T-cell (primary cell): ENCODE measurements around the gene SNRPA. TPM values are rescaled to one million over a fixed set of nuclear protein-coding genes. Genes with fewer than 3 reads are reported as not detected.
"Not testable (repeated sequence)": the region's sequence is repeated elsewhere in the genome, so short reads cannot be mapped to it uniquely, and the experiment has no call there.

Experiments used
- ATAC-seq, 4 experiments: fragments of 200-7000 bp in 3 of 4; fragments of 150-1000 bp in 1 of 4; cut with Tn5 transposase; replicated peaks in 1 of 4; 1 replicate in 3 of 4; 2 replicates in 1 of 4; pipeline ENCODE4 v1.10.0; 2021; ENCODE audit warnings: moderate library complexity in 3 of 4, mild to moderate bottlenecking in 2 of 4, moderate number of reproducible peaks in 1 of 4
- CTCF ChIA-PET, 2 donors: fragments of 300-600 bp; sonication (Branson Sonifier 250); formaldehyde crosslinking; loops; one replicate each; lab custom pipeline; 2022; ENCODE audit warnings: antibody characterized with exemption in 2 of 2; lab: Charles Lee
- POLR2A ChIA-PET, 2 donors: fragments of 300-600 bp; sonication (Branson Sonifier 250); formaldehyde crosslinking; loops; one replicate each; lab custom pipeline; 2022; ENCODE audit warnings: antibody characterized with exemption in 2 of 2; lab: Charles Lee
- DNase-seq, 35 experiments: peaks; one replicate each; pipeline versions ENCODE4 v3.0.0 to v3.0.0-alpha.2; 2013 to 2023
- H3K27ac ChIP-seq: one replicate; pipeline ENCODE4 v1.5.1; 2013; ENCODE audit warnings: low read length
- H3K27me3 ChIP-seq, 2 experiments: replicated peaks in 1 of 2; 1 replicate in 1 of 2; 2 replicates in 1 of 2; pipeline versions ENCODE4 v1.6.1 to v1.7.0; 2013; ENCODE audit warnings: low read length in 1 of 2, mixed read lengths in 1 of 2; ENCODE audit not compliant: control insufficient read depth in 2 of 2, insufficient read depth in 2 of 2; ENCODE audit errors: extremely low read depth in 1 of 2
- H3K36me3 ChIP-seq, 2 donors: 1 replicate in 1 of 2; 2 replicates in 1 of 2; pipeline versions ENCODE4 v1.6.1 to v1.7.0; 2013; ENCODE audit warnings: low read length in 1 of 2; ENCODE audit not compliant: control insufficient read depth in 2 of 2, insufficient read depth in 1 of 2; ENCODE audit errors: extremely low read depth in 1 of 2
- H3K4me1 ChIP-seq, 2 experiments: 1 replicate in 1 of 2; 2 replicates in 1 of 2; pipeline versions ENCODE4 v1.6.1 to v1.7.0; 2013; ENCODE audit warnings: low read length in 2 of 2, mixed read lengths in 1 of 2; ENCODE audit not compliant: insufficient read depth in 2 of 2, control insufficient read depth in 1 of 2; ENCODE audit errors: extremely low read depth in 1 of 2
- H3K4me3 ChIP-seq, 2 donors: 1 replicate in 1 of 2; 2 replicates in 1 of 2; pipeline versions ENCODE4 v1.5.1 to v1.7.0; 2013; ENCODE audit warnings: mild to moderate bottlenecking in 2 of 2, low read length in 1 of 2, moderate library complexity in 1 of 2; ENCODE audit not compliant: control insufficient read depth in 1 of 2; ENCODE audit errors: extremely low read depth in 1 of 2
- H3K9me3 ChIP-seq: 2 replicates; pipeline ENCODE4 v1.7.0; 2013
- H3K27ac Mint-ChIP-seq, 2 donors: one replicate each; pipeline ENCODE4 v1.8.0; 2020 to 2021; ENCODE audit warnings: mild to moderate bottlenecking in 2 of 2, mixed read lengths in 2 of 2
- H3K27me3 Mint-ChIP-seq, 2 donors: one replicate each; pipeline ENCODE4 v1.8.0; 2021 to 2022; ENCODE audit warnings: mixed read lengths in 2 of 2
- H3K36me3 Mint-ChIP-seq: one replicate; pipeline ENCODE4 v1.8.0; 2021; ENCODE audit warnings: mixed read lengths
- H3K4me1 Mint-ChIP-seq, 3 donors: one replicate each; pipeline ENCODE4 v1.8.0; 2020 to 2022; ENCODE audit warnings: mixed read lengths in 3 of 3, mild to moderate bottlenecking in 1 of 3
- H3K4me3 Mint-ChIP-seq, 3 donors: one replicate each; pipeline ENCODE4 v1.8.0; 2020 to 2022; ENCODE audit warnings: mild to moderate bottlenecking in 3 of 3, mixed read lengths in 3 of 3, moderate library complexity in 3 of 3
- H3K9me3 Mint-ChIP-seq, 3 donors: one replicate each; pipeline ENCODE4 v1.8.0; 2020 to 2022; ENCODE audit warnings: mixed read lengths in 3 of 3
- WGBS: methylation state at CpG from one replicate; pipeline ENCODE4 v1.1.5; 2013; ENCODE audit warnings: missing lambda C conversion rate; ENCODE audit not compliant: insufficient coverage; 5-methylcytosine and 5-hydroxymethylcytosine counted together
- total RNA-seq, 35 experiments: library from RNA in 6 of 35; stranded (reverse) in 6 of 35; fragments of 120-200 nt in 1 of 35; gene quantifications; one replicate each; pipeline versions ENCODE4 v1.2.1 to v1.2.4 and lab custom pipeline; 2013 to 2026

SNRPA gene
- total RNA-seq, 5 donors from 2014 or later (not counting 1 experiment from before 2014, with no cell fraction given), result 65.2 to 101 (median 79.1) TPM

- no peak overlapping the region for H3K4me3 ChIP-seq
- ChIA-PET POLR2A (interaction anchor here in 1 of 2 donors (0.6 kb wide), 1 partner anchor 960 kb away, joined by 8 read pairs; no protein-coding TSS in a partner anchor), CTCF (interaction anchor here in 1 of 2 donors (0.7 kb wide), 1 partner anchor 577 kb away, joined by 7 read pairs; no protein-coding TSS in a partner anchor)
- H3K27ac ChIP-seq, result no peak overlapping the region
- ATAC-seq (no peak), DNase-seq (no peak)
- Mint-ChIP-seq H3K27me3 (no peaks in the 10 kb centered on the region), H3K4me1 (peaks cover 26 to 40% (median 39%) of the 10 kb centered on the region in 3 donors), H3K27ac (peak overlapping the region; percentile 16 to 50), H3K9me3 (no peaks in the 10 kb centered on the region), H3K36me3 (peaks cover 23% of the 10 kb centered on the region), H3K4me3 (no peak overlapping the region)
- H3K27me3 ChIP-seq, result no peaks in the 10 kb centered on the region
- 95% methylated on average over 4 of the region's 7 CpGs for WGBS
- peaks cover 14 to 23% of the 10 kb centered on the region in 2 donors for H3K36me3 ChIP-seq
- peaks cover 9 to 26% of the 10 kb centered on the region in 2 experiments for H3K4me1 ChIP-seq
- no peaks in the 10 kb centered on the region for H3K9me3 ChIP-seq
These were observed 30.1 kb downstream of the SNRPA start for GRCh38 chr19:40781140-40781539.

- Histone ChIP-seq H3K36me3 (peaks cover 28 to 34% of the 10 kb centered on the region in 2 donors), H3K27me3 (no peaks in the 10 kb centered on the region), H3K9me3 (no peaks in the 10 kb centered on the region), H3K4me3 (no peak overlapping the region), H3K27ac (no peak overlapping the region), H3K4me1 (peaks cover 5 to 10% of the 10 kb centered on the region in 2 experiments)
- Mint-ChIP-seq H3K27me3 (no peaks in the 10 kb centered on the region), H3K4me3 (no peak overlapping the region), H3K27ac (no peak overlapping the region), H3K9me3 (no peaks in the 10 kb centered on the region), H3K36me3 (peaks cover 34% of the 10 kb centered on the region), H3K4me1 (peaks cover 13 to 25% (median 24%) of the 10 kb centered on the region in 3 donors)
- ChIA-PET POLR2A (no interaction called here), CTCF (no interaction called here)
- DNase-seq (no peak), ATAC-seq (no peak)
- WGBS, result 92% methylated on average over 11 of the region's 14 CpGs
These were observed 32.7 kb downstream of the SNRPA start for GRCh38 chr19:40783711-40784110.

- H3K27me3 ChIP-seq, DNase-seq, ATAC-seq, POLR2A ChIA-PET, H3K4me3 ChIP-seq, H3K27ac Mint-ChIP-seq, H3K4me1 ChIP-seq, H3K9me3 Mint-ChIP-seq, CTCF ChIA-PET, H3K27ac ChIP-seq, H3K4me3 Mint-ChIP-seq, H3K27me3 Mint-ChIP-seq, H3K9me3 ChIP-seq: not testable (repeated sequence)
- Mint-ChIP-seq H3K4me1 (peaks cover 9 to 20% (median 19%) of the 10 kb centered on the region in 3 donors), H3K36me3 (peaks cover 34% of the 10 kb centered on the region)
- H3K36me3 ChIP-seq, result peaks cover 28 to 34% of the 10 kb centered on the region in 2 donors
- WGBS, result 90% methylated on average over 1 of the region's 2 CpGs
These were observed 33.1 kb downstream of the SNRPA start for GRCh38 chr19:40784146-40784545.

- Mint-ChIP-seq H3K27me3 (no peaks in the 10 kb centered on the region), H3K27ac (peak overlapping the region; percentile 6 to 55), H3K36me3 (peaks cover 40% of the 10 kb centered on the region), H3K4me3 (no peak overlapping the region), H3K9me3 (no peaks in the 10 kb centered on the region), H3K4me1 (peaks cover 3 to 11% (median 9%) of the 10 kb centered on the region in 3 donors)
- 81% methylated on average over 1 of the region's 1 CpG for WGBS
- H3K36me3 ChIP-seq, result peaks cover 28 to 38% of the 10 kb centered on the region in 2 donors
- H3K4me3 ChIP-seq, result no peak overlapping the region
- peaks cover 0 to 2% of the 10 kb centered on the region in 2 experiments for H3K4me1 ChIP-seq
- H3K9me3 ChIP-seq, result no peaks in the 10 kb centered on the region
- H3K27me3 ChIP-seq, result no peaks in the 10 kb centered on the region
- no peak for ATAC-seq
- ChIA-PET CTCF (no interaction called here), POLR2A (no interaction called here)
- DNase-seq, result no peak
- no peak overlapping the region for H3K27ac ChIP-seq
These were observed 34.5 kb downstream of the SNRPA start for GRCh38 chr19:40785526-40785925.

GRCh38 chr19:40786060-40787037 lies 35.3 kb downstream of the SNRPA start:
- Histone ChIP-seq H3K4me1 (no peaks in the 10 kb centered on the region), H3K36me3 (peaks cover 31 to 42% of the 10 kb centered on the region in 2 donors), H3K4me3 (no peak overlapping the region), H3K27me3 (no peaks in the 10 kb centered on the region), H3K9me3 (no peaks in the 10 kb centered on the region), H3K27ac (no peak overlapping the region)
- no peak overlapping the region for H3K4me3 Mint-ChIP-seq
- peaks cover 38% of the 10 kb centered on the region for H3K36me3 Mint-ChIP-seq
- no peak for ATAC-seq
- H3K9me3 Mint-ChIP-seq, result no peaks in the 10 kb centered on the region
- H3K4me1 Mint-ChIP-seq, result peaks cover 3 to 10% (median 5%) of the 10 kb centered on the region in 3 donors
- peak overlapping the region in 1 of 2 donors; percentile 8 for H3K27ac Mint-ChIP-seq
- H3K27me3 Mint-ChIP-seq, result no peaks in the 10 kb centered on the region
- DNase-seq, result no peak
- ChIA-PET CTCF (interaction anchor here in 1 of 2 donors (0.5 kb wide), 1 partner anchor 140 kb away, joined by 3 read pairs; no protein-coding TSS in a partner anchor), POLR2A (no interaction called here)
- WGBS, result 94% methylated on average over 20 of the region's 25 CpGs

- H3K36me3 ChIP-seq, result peaks cover 18 to 20% of the 10 kb centered on the region in 2 donors
- Mint-ChIP-seq H3K9me3 (no peaks in the 10 kb centered on the region), H3K27me3 (no peaks in the 10 kb centered on the region), H3K4me3 (no peak overlapping the region), H3K27ac (no peak overlapping the region), H3K4me1 (peaks cover 2 to 11% (median 5%) of the 10 kb centered on the region in 3 donors), H3K36me3 (peaks cover 23% of the 10 kb centered on the region)
- DNase-seq, result no peak
- ChIA-PET POLR2A (no interaction called here), CTCF (no interaction called here)
- ATAC-seq, result no peak
- H3K4me3 ChIP-seq, result no peak overlapping the region
- H3K27ac ChIP-seq, result no peak overlapping the region
- no peaks in the 10 kb centered on the region for H3K9me3 ChIP-seq
- H3K27me3 ChIP-seq, result no peaks in the 10 kb centered on the region
- peaks cover 0 to 14% of the 10 kb centered on the region in 2 experiments for H3K4me1 ChIP-seq
- 83% methylated on average over 7 of the region's 7 CpGs for WGBS
These were observed 40.3 kb downstream of the SNRPA start for GRCh38 chr19:40791349-40791748.
